Measurements from ENCODE around the gene CCT6A. TPM values are rescaled to one million over a fixed set of nuclear protein-coding genes. Genes with fewer than 3 reads are reported as not detected.
"Not testable (repeated sequence)": the region's sequence is repeated elsewhere in the genome, so short reads cannot be mapped to it uniquely, and the experiment has no call there.

The CCT6A gene
- total RNA-seq, 3 donors from 2014 or later (not counting 1 experiment from before 2014, with no cell fraction given), result 48.1 to 65.3 (median 48.3) TPM

GRCh38 chr7:56032578-56032977 lies 19.0 kb upstream of the CCT6A start:
- ATAC-seq; H3K36me3 Mint-ChIP-seq; DNase-seq; intact Hi-C loops (cut with micrococcal nuclease); H3K27me3 ChIP-seq (ENCODE audit: control insufficient read depth, insufficient read depth, low read length); H3K4me3 ChIP-seq (ENCODE audit: low read length); H3K4me1 Mint-ChIP-seq; H3K4me1 ChIP-seq (ENCODE audit: control insufficient read depth, insufficient read depth, low read length); H3K27ac Mint-ChIP-seq; H3K9me3 ChIP-seq (ENCODE audit: control insufficient read depth, insufficient read depth, low read length); H3K27me3 Mint-ChIP-seq (ENCODE audit: low read depth in 2 of 2); H3K9me3 Mint-ChIP-seq; H3K27ac ChIP-seq (ENCODE audit: low read length); H3K36me3 ChIP-seq (ENCODE audit: control insufficient read depth, insufficient read depth, low read length): not testable (repeated sequence)
- WGBS (ENCODE audit: insufficient coverage), result 97% methylated on average over 7 of the region's 7 CpGs
- H3K4me3 Mint-ChIP-seq, result peak overlapping the region; percentile 77

DNA sequence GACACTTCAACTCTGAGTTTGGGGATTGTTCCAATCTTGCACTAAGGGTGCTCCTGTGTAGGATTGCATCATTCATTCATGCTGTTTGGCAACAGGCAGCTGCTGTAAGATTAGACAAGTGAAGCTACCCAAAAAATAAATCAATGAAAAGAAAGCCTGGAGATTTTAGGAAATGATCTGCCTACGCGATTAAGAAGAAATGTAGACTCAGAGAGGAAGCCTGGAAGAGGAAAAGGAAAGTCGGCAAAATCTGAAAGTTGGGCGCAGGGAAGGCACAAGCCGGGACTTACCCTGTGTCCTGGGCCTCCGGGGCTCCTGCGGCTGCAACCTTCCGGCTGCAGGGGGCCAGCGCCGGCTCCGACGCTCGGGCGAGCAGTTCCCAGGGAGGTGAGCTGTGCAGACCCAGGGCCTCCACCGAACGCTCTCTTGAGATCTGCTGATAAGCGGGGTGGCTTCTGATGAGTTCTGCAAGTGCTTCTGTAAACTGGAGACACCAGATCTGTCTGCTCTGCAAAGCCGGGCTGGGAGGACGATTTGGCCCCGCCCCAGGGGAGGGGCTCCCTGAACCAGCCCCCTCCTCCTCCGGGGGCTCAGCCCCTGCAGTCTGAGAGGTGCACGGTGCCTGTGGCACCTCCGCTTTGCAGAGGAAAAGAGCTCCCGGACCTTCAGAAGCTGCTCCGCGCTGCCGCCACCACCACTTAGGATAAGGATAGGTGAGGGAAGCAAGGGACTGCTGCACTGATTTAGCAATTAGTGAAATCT lies 17.7 kb upstream of the CCT6A start:
- Mint-ChIP-seq H3K36me3 (no peaks in the 10 kb centered on the region), H3K4me1 (peaks cover 5 to 7% of the 10 kb centered on the region in 2 donors), H3K27me3 (ENCODE audit: low read depth in 2 of 2) (no peaks in the 10 kb centered on the region), H3K9me3 (no peaks in the 10 kb centered on the region), H3K27ac (peak overlapping the region; percentile 8 to 73), H3K4me3 (peak overlapping the region; percentile 94)
- DNase-seq (peak; percentile 45 to 83), ATAC-seq (peak; percentile 85 to 93 (median 91))
- Histone ChIP-seq H3K9me3 (ENCODE audit: control insufficient read depth, insufficient read depth, low read length) (no peaks in the 10 kb centered on the region), H3K4me1 (ENCODE audit: control insufficient read depth, insufficient read depth, low read length) (peaks cover 2% of the 10 kb centered on the region), H3K4me3 (ENCODE audit: low read length) (peak overlapping the region; percentile 62), H3K27ac (ENCODE audit: low read length) (no peak overlapping the region), H3K36me3 (ENCODE audit: control insufficient read depth, insufficient read depth, low read length) (no peaks in the 10 kb centered on the region), H3K27me3 (ENCODE audit: control insufficient read depth, insufficient read depth, low read length) (no peaks in the 10 kb centered on the region)
- intact Hi-C loops (cut with micrococcal nuclease), result no loop called here
- 1% methylated on average over 27 of the region's 27 CpGs for WGBS (ENCODE audit: insufficient coverage)
- TF ChIP-seq, protein P1, sequence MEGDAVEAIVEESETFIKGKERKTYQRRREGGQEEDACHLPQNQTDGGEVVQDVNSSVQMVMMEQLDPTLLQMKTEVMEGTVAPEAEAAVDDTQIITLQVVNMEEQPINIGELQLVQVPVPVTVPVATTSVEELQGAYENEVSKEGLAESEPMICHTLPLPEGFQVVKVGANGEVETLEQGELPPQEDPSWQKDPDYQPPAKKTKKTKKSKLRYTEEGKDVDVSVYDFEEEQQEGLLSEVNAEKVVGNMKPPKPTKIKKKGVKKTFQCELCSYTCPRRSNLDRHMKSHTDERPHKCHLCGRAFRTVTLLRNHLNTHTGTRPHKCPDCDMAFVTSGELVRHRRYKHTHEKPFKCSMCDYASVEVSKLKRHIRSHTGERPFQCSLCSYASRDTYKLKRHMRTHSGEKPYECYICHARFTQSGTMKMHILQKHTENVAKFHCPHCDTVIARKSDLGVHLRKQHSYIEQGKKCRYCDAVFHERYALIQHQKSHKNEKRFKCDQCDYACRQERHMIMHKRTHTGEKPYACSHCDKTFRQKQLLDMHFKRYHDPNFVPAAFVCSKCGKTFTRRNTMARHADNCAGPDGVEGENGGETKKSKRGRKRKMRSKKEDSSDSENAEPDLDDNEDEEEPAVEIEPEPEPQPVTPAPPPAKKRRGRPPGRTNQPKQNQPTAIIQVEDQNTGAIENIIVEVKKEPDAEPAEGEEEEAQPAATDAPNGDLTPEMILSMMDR (IDR thresholded peaks at IDR 0.05), result peak; percentile 24

- no peaks in the 10 kb centered on the region for H3K36me3 Mint-ChIP-seq
- TF ChIP-seq, protein P1 (IDR thresholded peaks at IDR 0.05), result no peak
- intact Hi-C loops (cut with micrococcal nuclease), result no loop called here
- H3K36me3 ChIP-seq (ENCODE audit: control insufficient read depth, insufficient read depth, low read length), result no peaks in the 10 kb centered on the region
- DNase-seq (no peak), ATAC-seq (no peak)
- no peak overlapping the region for H3K27ac ChIP-seq (ENCODE audit: low read length)
- H3K27me3 ChIP-seq (ENCODE audit: control insufficient read depth, insufficient read depth, low read length), result no peaks in the 10 kb centered on the region
- H3K27ac Mint-ChIP-seq, result no peak overlapping the region
- no peaks in the 10 kb centered on the region for H3K4me1 ChIP-seq (ENCODE audit: control insufficient read depth, insufficient read depth, low read length)
- no peaks in the 10 kb centered on the region for H3K9me3 ChIP-seq (ENCODE audit: control insufficient read depth, insufficient read depth, low read length)
- 92% methylated on average over 3 of the region's 3 CpGs for WGBS (ENCODE audit: insufficient coverage)
- no peaks in the 10 kb centered on the region for H3K9me3 Mint-ChIP-seq
- H3K4me3 ChIP-seq (ENCODE audit: low read length), result no peak overlapping the region
- no peak overlapping the region for H3K4me3 Mint-ChIP-seq
- H3K27me3 Mint-ChIP-seq (ENCODE audit: low read depth in 2 of 2), result no peaks in the 10 kb centered on the region
- no peaks in the 10 kb centered on the region for H3K4me1 Mint-ChIP-seq
Measured at GRCh38 chr7:56040730-56041129, 10.8 kb upstream of the CCT6A start.

GRCh38 chr7:56045758-56046157 lies 5.8 kb upstream of the CCT6A start:
- H3K4me1 ChIP-seq (ENCODE audit: control insufficient read depth, insufficient read depth, low read length); DNase-seq; H3K4me1 Mint-ChIP-seq; H3K4me3 Mint-ChIP-seq; H3K36me3 Mint-ChIP-seq; H3K9me3 ChIP-seq (ENCODE audit: control insufficient read depth, insufficient read depth, low read length); H3K27ac ChIP-seq (ENCODE audit: low read length); ATAC-seq; H3K27me3 ChIP-seq (ENCODE audit: control insufficient read depth, insufficient read depth, low read length); H3K36me3 ChIP-seq (ENCODE audit: control insufficient read depth, insufficient read depth, low read length); H3K27me3 Mint-ChIP-seq (ENCODE audit: low read depth in 2 of 2); intact Hi-C loops (cut with micrococcal nuclease); H3K4me3 ChIP-seq (ENCODE audit: low read length); H3K27ac Mint-ChIP-seq; H3K9me3 Mint-ChIP-seq: not testable (repeated sequence)
- WGBS (ENCODE audit: insufficient coverage), result 98% methylated on average over 2 of the region's 2 CpGs
